NCI-H69 (cell line): ENCODE measurements around the gene SLC39A6.
"Not testable (repeated sequence)": the region's sequence is repeated elsewhere in the genome, so short reads cannot be mapped to it uniquely, and the experiment has no call there.

Experiments used
- DNase-seq: peaks from one replicate; lab custom pipeline; 2025; lab: John Stamatoyannopoulos, UW

The SLC39A6 gene, protein sequence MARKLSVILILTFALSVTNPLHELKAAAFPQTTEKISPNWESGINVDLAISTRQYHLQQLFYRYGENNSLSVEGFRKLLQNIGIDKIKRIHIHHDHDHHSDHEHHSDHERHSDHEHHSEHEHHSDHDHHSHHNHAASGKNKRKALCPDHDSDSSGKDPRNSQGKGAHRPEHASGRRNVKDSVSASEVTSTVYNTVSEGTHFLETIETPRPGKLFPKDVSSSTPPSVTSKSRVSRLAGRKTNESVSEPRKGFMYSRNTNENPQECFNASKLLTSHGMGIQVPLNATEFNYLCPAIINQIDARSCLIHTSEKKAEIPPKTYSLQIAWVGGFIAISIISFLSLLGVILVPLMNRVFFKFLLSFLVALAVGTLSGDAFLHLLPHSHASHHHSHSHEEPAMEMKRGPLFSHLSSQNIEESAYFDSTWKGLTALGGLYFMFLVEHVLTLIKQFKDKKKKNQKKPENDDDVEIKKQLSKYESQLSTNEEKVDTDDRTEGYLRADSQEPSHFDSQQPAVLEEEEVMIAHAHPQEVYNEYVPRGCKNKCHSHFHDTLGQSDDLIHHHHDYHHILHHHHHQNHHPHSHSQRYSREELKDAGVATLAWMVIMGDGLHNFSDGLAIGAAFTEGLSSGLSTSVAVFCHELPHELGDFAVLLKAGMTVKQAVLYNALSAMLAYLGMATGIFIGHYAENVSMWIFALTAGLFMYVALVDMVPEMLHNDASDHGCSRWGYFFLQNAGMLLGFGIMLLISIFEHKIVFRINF

DNA sequence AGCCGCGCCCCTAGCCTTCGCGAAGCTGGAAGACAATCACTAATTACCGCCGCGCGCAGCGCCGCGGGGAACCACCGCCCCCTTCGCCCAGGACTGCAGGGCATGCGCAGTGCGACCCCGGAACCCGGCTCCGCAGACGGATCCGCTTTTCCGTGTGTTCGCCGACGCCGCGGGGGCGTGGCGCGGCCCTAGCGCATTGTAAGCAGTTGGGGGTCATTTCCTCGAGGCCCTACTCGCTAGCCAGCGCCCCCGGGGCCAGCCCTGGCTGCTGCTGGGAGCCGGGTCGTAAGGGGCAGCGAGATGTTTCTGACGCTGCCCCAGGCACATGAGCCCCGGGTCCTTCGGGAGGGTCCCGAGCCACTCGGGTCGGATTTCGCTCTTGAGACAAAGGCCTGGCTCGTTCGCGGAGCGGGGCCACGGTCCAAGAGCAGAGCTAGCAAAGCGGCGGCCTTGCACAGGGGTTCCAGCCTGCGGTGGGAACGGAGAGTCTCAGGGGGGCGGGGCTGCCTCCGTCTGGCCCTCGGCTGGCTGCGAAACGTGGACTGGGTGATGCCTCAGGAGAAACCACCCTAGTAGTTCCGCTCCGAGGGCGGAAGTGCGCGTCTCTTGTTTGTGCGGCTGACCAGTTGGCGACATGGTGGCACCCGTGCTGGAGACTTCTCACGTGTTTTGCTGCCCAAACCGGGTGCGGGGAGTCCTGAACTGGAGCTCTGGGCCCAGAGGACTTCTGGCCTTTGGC, at the start of gene SLC39A6, which contains the start of gene ELP2:
Gene SLC39A6, minus strand, starts transcription at position 41 of the 739 bp plus-strand sequence. CDS start 2,333 bp downstream, outside the sequence.
Gene ELP2, plus strand, starts transcription at position 600 of the 739 bp plus-strand sequence. Its CDS starts 35 bp downstream, at position 635.
- DNase-seq, result peak; percentile 100

DNA sequence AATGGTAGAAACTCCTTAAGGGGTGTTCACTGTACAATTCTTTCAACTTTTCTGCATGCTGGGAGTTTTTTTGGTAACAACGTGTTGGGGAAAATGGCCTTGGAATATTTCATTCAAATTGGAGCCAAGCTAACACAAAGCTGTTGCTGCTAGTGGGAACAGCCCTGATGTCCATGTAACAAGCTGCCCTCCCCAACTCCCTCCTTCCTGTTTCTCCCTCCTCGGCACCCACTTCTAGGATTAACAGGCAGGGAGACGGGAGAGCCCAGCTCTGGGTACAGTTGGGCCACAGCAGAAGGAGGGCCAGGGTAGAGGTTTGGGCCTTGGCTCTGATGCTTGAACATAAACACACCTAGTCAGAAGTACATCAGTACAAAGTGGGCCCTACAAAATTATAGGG, 48.8 kb upstream of the SLC39A6 start:
- DNase-seq, result no peak

DNA sequence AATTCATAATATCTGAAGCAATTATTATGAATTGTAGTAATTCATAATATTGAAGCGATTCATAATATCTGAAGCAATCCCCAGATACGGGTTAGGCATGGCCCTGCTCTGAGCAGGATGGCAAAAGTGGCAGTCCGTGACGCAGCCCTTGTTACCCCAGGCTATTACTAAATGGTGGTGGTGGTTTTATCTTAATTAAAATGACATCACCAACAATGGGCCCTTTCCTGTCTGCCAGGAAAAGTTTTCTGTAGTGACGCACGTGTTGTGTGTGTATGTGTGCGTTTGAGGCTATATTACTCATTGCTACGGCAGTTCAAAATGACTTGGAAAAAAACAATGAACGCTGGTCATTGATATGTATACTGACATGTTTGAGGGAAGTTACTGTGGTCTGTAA, 47.6 kb upstream of the SLC39A6 start:
- DNase-seq, result no peak

DNA sequence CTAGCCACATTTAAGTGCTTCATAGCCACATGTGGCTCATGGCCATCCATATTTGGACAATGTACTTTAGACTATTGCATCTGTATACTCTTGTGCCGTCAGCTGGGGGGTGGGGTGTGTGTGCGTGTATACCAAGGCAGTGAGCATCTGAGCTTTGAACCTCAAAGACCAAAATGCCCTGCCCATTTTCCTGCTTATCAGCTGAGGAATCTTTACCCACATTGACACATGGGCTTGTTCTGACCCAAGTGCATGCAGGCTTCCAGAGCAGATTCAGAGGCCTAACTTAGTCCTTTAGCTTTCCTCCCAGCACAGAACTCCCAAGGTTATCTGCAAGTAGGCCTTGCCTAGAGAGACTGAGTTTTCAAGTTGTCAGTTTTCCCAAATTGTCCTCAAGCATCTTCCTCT, 47.0 kb upstream of the SLC39A6 start:
- no peak for DNase-seq

DNA sequence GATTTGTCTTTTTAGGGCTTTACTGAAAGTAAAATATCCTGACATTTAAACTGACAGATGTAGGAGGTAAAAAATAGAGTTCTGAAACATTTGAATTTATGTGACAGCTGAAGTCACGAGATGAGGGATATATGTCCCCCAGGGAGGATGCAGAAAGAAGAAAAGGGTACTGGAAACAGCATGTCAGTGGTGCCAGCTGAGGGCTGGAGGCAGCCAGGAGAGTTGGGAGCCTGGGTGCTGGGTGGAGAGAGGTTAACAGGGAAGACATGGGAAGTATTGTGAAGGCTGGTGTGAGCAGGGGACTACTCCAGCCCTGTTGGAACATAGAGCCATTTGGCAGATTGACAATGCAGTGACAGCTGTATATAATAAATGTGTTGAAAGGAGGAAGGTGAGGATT, 46.3 kb upstream of the SLC39A6 start:
- no peak for DNase-seq

DNA sequence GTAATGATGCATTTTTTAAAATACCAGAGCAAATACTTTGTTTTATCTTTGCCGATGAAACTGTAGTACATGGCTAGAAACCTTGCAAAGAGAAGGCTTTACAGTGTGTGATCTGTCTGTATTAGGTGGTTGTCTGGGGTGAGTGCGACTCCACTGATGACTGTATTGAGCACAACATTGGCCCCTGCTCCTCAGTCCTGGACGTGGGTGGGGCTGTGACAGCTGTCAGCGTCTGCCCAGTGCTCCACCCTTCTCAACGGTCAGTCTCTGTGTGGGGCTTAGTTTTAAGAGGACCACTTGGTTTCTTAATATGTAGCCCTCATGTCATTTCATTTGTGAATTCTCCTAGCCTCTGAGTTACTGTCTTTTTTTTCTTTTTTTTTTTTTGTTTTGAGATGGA, 40.8 kb upstream of the SLC39A6 start:
- DNase-seq, result no peak

DNA sequence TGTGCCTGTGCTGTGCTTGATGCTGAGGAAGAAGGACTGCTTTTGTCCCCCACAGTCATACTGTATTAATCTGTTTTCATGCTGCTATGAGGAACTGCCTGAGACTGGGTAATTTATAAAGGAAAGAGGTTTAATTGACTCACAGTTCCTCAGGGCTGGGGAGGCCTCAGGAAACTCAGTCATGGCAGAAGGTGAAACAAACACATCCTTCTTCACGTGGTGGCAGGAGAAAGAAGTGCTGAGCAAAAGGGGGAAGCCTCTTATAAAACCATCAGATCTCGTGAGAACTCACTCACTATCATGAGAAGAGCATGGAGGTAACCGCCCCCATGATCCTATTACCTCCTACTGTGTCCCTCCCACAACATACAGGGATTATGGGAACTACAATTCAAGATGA, 39.2 kb upstream of the SLC39A6 start:
- DNase-seq, result not testable (repeated sequence)

DNA sequence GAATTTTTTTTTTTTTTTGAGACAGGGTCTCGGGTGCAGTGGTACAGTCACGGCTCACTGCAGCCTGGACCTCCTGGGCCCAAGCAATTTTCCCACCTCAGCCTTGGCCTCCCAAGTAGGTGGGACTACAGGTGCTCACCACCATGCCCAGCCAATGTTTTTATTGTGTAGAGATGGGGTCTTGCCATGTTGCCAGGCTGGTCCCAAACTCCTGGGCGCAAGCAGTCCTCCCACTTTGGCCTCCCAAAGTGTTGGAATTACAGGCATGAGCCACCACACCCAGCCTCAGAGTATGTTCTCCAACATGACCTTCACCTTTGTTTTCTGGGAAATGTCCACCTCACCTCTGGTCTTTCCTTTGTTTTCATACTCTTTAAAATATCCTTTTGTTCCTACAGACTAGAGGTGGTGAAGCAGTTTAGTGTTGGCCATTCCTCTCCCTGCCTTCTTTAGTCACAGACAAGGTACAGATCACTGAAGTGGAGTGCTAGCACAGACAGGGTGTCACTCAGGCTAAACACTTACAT, 38.6 kb upstream of the SLC39A6 start:
- DNase-seq, result no peak

DNA sequence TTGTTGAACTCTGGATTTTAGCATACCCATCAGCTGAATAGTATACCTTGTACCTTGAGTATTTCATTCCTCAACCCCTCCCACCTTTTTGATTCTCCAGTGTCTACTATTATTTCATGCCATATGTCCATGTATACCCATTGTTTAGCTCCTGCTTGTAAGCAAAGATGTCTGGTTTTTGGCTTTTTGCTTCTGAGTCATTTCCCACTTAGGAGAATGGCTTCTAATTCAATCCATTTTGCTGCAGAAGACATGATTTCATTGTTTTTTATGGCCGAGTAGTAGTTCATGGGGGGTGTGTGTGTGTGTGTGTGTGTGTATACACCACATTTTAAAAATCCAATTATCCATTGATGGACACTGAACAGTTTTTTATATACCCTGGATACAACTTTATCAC, 33.8 kb upstream of the SLC39A6 start:
- no peak for DNase-seq

DNA sequence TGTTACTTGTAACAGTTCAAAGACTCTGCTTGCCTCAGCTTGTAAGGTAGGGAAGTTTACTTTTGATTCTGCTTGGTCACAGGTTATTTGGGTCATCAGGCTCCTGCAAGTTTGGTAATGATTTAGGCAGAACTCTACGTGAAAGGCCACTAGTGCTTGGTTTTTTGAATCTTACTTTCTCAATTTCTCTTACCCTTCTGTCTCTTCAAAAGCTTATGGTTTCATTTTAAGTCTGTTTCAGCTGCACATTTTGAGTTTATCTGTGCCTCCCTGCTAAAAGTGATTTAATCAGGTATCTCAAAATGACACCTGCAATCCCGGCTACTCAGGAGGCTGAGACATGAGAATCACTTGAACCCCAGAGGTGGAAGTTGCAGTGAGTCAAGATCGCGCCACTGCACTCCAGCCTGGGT, 31.8 kb upstream of the SLC39A6 start:
- no peak for DNase-seq

DNA sequence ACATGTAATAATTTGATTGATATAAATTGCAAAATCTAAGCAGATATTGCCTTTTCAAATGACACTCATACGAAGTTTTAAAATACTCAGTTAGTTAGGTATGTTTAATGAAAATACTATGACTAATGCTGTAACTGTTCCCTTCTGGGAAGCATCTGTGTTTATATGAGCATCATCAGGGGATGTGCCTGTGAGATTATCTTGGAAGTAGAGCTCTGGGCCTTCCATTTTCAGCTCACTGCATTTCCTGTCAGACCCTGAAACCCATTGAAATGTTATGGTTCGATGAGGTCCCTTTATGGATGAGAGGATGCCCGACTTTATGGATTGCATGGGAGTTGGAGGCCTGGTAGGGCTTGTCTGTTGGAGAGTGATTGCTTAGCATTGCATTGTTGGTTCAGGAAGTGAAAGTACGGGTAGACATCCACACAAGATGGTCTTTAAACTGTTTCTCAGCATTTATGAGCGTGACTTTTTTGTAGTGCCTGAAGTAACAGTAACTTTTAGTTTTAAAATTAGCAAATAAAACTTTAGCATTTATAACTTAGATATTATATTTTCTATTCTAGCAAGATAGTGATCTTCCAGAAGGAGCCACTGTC, 29.2 kb upstream of the SLC39A6 start:
- DNase-seq, result no peak

DNA sequence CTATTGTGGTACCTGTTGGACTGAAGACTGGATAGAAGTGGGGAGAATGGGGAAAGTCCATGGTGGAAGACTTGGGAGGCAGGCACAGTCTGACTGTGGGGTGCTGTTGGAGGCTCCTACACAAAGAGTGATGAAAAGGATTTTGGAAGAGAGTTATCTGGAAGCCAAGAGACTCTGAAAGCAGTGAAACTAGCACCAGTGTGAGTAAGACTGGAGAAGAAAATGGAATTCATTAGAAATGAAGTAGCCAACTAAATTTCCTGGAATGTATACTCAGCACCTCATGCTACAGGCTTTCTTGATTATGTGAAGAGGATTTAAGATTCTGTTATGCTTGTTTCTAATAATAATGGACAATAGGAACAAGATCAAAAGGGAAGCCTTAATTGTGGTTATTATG, 28.3 kb upstream of the SLC39A6 start:
- no peak for DNase-seq

DNA sequence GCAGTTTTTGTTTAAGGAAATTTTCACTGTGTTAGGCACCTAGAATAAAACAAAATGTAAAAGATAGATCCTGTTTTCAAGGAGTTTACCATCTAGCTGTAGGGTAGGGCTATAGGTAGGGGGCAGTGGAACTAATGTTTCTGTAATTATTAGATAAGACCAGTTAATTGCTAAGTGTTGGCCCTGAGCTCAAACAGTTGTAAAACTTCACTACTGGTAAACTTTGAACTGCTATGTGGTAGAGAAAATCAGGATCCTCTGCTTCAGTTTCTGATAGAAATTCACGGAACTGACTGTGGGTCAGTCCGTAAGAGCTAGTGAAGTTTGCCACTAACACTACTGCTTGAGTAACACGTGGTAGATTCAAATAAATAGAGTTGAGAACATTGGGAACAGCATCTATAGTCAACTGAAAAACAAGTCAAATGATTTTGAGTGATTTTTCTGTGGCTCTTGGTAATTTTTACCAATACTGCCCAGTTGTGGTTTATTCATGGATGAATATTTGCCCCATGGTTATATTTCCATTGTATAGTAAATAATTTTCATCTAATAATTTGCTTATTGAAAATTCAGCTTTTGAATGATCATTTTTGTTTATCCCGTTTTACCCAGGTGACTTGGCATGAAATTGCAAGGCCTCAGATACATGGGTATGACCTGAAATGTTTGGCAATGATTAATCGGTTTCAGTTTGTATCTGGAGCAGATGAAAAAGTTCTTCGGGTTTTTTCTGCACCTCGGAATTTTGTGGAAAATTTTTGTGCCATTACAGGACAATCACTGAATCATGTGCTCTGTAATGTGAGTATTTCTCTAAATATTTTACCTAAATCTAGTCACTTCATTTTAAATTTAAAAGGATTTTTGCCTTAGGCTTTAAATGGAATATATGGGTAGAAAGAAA, 27.0 kb upstream of the SLC39A6 start:
- DNase-seq, result no peak

DNA sequence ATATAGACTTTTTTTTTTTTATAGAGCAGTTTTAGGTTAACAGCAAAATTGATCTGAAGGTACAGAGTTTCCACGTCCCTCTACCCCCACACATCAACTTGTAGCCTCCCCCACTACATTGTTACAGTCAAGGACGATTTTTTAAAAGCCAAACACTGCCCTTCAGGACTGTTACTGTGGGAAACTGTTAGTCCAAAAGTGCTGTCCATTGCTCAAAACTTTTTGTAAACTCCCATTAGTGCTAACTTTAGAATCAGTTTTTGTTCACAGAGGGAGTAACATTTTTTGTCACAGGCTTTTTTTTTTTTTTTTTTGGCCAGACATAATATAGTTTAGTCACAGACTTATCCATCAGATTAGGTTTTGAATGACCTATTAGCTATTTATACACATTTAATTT, 24.6 kb upstream of the SLC39A6 start:
- no peak for DNase-seq

DNA sequence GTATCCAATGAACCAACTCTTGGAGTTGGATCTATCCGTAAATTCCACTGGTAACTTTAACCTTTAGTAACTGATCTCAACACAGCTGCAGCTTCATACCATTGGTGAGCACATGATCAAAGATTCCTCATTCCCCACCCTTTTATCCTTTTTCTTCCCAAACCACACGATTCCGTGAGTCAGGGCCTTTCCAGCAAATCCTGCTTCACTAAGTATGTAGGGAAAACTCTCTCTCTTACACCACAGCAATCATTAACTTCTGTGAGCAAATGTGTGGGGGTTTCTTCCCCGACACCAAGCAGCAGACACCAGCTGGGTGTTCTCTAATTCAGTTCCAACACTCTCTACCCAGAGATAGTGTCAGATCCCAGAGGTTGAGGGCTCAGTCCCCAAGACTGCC, 24.1 kb upstream of the SLC39A6 start:
- no peak for DNase-seq

DNA sequence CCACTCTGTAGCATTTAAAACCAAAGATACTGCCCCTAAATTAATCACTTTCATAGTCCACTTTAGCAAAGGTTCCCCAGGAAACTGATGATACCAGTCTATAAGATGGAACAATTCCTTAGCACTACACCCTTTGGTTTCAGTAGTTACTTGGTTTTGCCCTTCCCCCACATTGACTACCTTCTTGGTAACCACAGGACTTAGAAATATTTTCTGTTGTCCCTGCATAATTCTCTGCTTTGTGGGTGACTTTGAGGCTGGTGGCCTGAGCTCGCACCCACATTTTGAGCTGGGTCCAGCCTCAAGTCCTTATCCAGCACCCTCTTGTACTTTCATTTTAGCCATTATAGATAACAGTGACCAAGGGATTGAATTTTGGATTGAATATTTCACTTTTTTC, 23.6 kb upstream of the SLC39A6 start:
- no peak for DNase-seq

DNA sequence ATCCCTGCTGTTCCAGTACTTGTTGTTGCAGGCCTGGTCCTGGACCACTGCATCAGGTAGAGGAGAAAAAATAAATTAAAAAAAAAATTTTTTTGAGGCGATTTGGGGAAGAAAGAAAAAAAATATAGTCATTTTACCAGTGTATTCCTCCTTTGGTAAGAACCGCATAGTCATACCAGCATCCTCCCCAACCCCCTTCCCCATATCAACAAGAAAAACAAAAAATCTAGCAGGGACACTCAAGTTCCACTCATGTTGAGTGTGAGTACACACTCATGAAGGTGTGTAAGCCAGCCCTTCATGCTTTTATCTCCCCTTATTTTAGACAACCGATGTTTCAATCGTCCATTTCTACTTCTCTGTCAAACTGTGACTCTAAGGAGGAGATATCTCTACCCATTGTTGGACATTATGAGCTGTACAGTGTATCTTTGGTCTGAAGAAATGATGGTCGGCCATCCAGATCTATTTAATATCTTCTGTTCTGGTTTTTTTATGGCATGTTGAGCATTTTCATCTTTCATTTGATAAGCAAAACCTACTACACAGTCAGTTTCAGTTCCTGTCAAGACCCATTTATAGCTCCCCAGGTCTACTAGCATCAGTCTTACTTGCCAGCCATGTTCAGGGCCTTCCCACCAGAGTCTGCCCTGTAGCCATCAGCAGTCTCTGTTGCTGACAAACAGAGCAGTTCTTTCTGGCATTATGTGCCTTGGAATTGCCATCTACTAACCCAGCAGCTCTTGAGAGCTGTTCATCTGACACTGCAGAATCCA, 20.6 kb upstream of the SLC39A6 start:
- no peak for DNase-seq

DNA sequence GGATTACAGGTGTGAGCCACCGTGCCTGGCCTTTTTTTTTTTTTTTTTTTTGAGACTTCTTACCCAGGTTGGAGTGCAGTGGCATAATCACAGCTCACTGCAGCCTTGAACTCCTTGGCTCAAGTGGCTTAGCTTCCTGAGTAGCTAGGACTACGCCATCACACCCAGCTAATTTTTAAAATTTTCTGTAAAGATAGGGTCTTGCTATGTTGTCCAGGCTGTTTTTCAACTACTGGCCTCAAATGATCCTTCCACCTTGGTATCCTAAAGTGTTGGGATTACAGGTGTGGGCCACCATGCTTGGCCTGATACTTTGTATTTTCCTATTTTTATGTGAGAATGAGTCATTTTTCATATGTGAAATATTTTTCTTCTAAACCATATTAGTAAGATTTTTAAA, 14.3 kb upstream of the SLC39A6 start:
- no peak for DNase-seq

DNA sequence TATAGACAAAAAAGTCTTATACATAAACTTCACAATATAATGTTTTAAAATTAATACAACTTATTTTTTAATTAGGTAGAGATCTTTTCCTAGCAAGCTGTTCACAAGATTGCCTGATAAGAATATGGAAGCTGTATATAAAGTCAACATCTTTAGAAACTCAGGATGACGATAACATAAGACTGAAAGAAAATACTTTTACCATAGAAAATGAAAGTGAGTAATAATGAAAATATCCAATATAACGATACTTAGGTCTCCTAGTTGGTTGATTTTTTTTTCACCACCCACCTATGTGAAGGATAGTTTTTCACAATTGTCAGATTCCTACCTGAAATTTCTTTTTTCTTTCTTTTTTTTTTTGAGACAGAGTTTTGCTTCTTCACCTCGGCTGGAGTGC, 13.6 kb upstream of the SLC39A6 start:
- DNase-seq, result no peak

DNA sequence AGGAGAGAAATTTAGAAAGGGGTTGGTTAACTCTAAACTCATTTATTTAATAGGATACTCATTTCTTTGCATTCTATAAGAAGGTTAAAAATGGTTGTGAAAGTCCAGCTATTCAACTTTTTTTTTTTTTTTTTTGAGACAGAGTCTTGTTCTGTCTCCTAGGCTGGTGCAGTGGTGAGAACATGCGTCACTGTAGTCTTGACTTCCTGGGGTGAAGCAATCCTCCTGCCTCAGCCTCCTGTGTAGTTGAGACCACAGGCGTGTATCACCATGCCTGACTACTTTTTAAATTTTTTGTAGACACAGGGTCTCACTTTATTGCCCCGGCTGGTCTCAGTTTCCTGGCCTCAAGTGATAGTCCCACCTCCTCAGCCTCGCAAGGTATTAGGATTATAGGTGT, 12.4 kb upstream of the SLC39A6 start:
- DNase-seq, result no peak
